Osteoblast (primary cell): Measurements from ENCODE around the gene C19orf44. TPM values are rescaled to one million over a fixed set of nuclear protein-coding genes. Genes with fewer than 3 reads are reported as not detected.

ENCODE experiments used
- DNase-seq: peaks from one replicate; pipeline ENCODE4 v3.0.0; 2011; ENCODE audit warnings: low spot score, mixed read lengths; ENCODE audit not compliant: insufficient read length; ENCODE audit errors: missing footprints
- H2AFZ ChIP-seq: 2 replicates; pipeline ENCODE4 v1.6.0; 2011; ENCODE audit warnings: mild to moderate bottlenecking, low read length
- H3K27ac ChIP-seq: 2 replicates; pipeline ENCODE4 v1.5.1; 2011; ENCODE audit warnings: mild to moderate bottlenecking, low read depth, low read length, moderate library complexity
- H3K27me3 ChIP-seq: 2 replicates; pipeline ENCODE4 v1.6.0; 2012; ENCODE audit warnings: mild to moderate bottlenecking, control low read depth, inconsistent platforms, low read length, moderate library complexity; ENCODE audit not compliant: insufficient read depth
- H3K36me3 ChIP-seq: 2 replicates; pipeline ENCODE4 v1.5.1; 2011; ENCODE audit warnings: mild to moderate bottlenecking, low read length, control low read depth, moderate library complexity; ENCODE audit not compliant: insufficient read depth
- H3K4me1 ChIP-seq: 2 replicates; pipeline ENCODE4 v1.5.1; 2011; ENCODE audit warnings: mild to moderate bottlenecking, low read length, control low read depth, moderate library complexity; ENCODE audit not compliant: insufficient read depth
- H3K4me2 ChIP-seq: 2 replicates; pipeline ENCODE4 v1.6.0; 2011; ENCODE audit warnings: mild to moderate bottlenecking, low read length; ENCODE audit not compliant: insufficient read depth
- H3K4me3 ChIP-seq: fragments of 200-600 bp; sonication (generic); 3 replicates; pipeline ENCODE4 v1.5.1; 2012; ENCODE audit warnings: mild to moderate bottlenecking, low read length, inconsistent platforms; ENCODE audit not compliant: insufficient read depth
- H3K79me2 ChIP-seq: 2 replicates; pipeline ENCODE4 v1.6.0; 2012; ENCODE audit warnings: mild to moderate bottlenecking, low read length, control low read depth, inconsistent platforms; ENCODE audit not compliant: insufficient read depth
- H3K9me3 ChIP-seq: 2 replicates; pipeline ENCODE4 v1.5.1; 2011; ENCODE audit warnings: low read depth, low read length, control low read depth
- H4K20me1 ChIP-seq: 2 replicates; pipeline ENCODE4 v1.6.0; 2012; ENCODE audit warnings: mild to moderate bottlenecking, low read length, control low read depth; ENCODE audit not compliant: insufficient read depth
- small RNA-seq: library from RNA; depleted of rRNA; stranded (forward); fragments of <200 nt; gene quantifications from one replicate; pipeline ENCODE3, GENCODE V24; 2012
- total RNA-seq: library from RNA; depleted of rRNA; stranded (reverse); fragments of >200 nt; gene quantifications from 2 replicates; pipeline ENCODE4 v1.2.3, GENCODE V29; 2012
- TF ChIP-seq, protein P1 (sequence below): IDR thresholded peaks from 2 replicates; pipeline ENCODE4 v1.5.1; 2011; ENCODE audit warnings: mild to moderate bottlenecking, low read depth, low read length, moderate library complexity; ENCODE audit errors: extremely low read depth

Gene C19orf44
- total RNA-seq, 1 donor, result 7.2 TPM

GRCh38 chr19:16566161-16566560 is 70.0 kb downstream of the C19orf44 start:
- no peak for DNase-seq
- no peak overlapping the region for H3K27ac ChIP-seq
- peaks cover 49% of the 10 kb centered on the region for H3K79me2 ChIP-seq
- TF ChIP-seq, protein P1, sequence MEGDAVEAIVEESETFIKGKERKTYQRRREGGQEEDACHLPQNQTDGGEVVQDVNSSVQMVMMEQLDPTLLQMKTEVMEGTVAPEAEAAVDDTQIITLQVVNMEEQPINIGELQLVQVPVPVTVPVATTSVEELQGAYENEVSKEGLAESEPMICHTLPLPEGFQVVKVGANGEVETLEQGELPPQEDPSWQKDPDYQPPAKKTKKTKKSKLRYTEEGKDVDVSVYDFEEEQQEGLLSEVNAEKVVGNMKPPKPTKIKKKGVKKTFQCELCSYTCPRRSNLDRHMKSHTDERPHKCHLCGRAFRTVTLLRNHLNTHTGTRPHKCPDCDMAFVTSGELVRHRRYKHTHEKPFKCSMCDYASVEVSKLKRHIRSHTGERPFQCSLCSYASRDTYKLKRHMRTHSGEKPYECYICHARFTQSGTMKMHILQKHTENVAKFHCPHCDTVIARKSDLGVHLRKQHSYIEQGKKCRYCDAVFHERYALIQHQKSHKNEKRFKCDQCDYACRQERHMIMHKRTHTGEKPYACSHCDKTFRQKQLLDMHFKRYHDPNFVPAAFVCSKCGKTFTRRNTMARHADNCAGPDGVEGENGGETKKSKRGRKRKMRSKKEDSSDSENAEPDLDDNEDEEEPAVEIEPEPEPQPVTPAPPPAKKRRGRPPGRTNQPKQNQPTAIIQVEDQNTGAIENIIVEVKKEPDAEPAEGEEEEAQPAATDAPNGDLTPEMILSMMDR, result no peak
- H2AFZ ChIP-seq, result no peak overlapping the region
- H3K4me1 ChIP-seq, result peaks cover 12% of the 10 kb centered on the region
- no peaks in the 10 kb centered on the region for H3K27me3 ChIP-seq
- no peak overlapping the region for H3K4me3 ChIP-seq
- no peaks in the 10 kb centered on the region for H3K9me3 ChIP-seq
- H4K20me1 ChIP-seq, result peaks cover 18% of the 10 kb centered on the region
- no peak overlapping the region for H3K4me2 ChIP-seq
- peaks cover 67% of the 10 kb centered on the region for H3K36me3 ChIP-seq

DNA sequence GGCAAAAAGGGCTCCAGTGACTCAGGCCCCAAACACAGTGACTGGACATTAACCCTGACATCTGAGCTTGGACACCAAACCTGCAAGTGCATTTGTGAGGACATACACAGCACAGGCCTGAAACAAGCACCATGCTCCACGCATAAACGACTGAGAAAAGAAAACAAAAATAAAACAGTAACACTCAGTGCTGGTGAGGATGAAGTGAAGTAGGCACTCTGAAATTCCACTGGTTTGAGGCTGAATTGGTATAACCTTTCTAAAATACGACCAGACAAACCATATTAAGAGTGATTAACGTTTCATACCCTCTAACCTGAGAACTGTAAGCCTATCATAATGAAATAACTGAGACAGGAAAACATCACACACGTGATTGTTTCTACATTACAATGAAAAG is 70.5 kb downstream of the C19orf44 start:
- Histone ChIP-seq H3K4me1 (peaks cover 17% of the 10 kb centered on the region), H3K27me3 (no peaks in the 10 kb centered on the region), H2AFZ (no peak overlapping the region), H3K36me3 (peaks cover 62% of the 10 kb centered on the region), H3K79me2 (peaks cover 54% of the 10 kb centered on the region), H3K9me3 (no peaks in the 10 kb centered on the region), H3K4me2 (no peak overlapping the region), H4K20me1 (peaks cover 20% of the 10 kb centered on the region), H3K27ac (no peak overlapping the region), H3K4me3 (no peak overlapping the region)
- no peak for DNase-seq
- TF ChIP-seq, protein P1, result no peak

DNA sequence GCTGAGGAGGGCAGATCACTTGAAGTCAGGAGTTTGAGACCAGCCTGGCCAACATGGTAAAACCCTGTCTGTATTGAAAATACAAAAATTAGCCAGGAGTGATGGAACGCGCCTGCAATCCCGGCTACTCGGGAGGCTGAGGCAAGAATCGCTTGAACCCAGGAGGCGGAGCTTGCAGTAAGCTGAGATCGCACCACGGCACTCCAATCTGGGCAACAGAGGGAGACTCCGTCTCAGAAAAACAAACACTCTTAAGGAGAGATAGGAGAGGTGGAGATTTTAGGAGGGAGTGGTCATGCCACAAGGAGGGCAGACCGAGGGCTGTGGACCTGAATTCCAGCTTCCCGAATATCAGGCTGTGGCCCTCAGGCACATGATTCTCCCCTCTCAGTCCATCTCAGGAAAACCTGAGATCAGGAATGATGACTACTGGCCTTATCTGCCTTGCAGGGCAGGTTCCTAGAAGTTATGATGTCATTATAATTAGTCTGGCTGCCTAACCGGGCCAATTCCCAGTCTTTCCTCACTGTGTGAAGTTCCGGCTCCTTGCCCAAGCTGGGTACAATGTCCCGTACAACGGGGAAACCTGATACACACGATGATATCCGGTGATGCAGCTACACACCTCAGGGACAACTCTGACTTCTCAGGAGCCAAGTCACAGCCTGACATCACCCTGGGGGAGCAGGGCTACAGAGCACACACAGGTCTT is 73.6 kb downstream of the C19orf44 start:
- peaks cover 39% of the 10 kb centered on the region for H4K20me1 ChIP-seq

More for the DNA sequence above, 73.6 kb downstream of the C19orf44 start:
- Histone ChIP-seq H3K27me3 (no peaks in the 10 kb centered on the region), H3K4me2 (no peak overlapping the region), H3K36me3 (peaks cover 35% of the 10 kb centered on the region), H3K27ac (peak overlapping the region; percentile 82), H3K4me3 (no peak overlapping the region), H3K4me1 (peaks cover 26% of the 10 kb centered on the region), H3K79me2 (peaks cover 79% of the 10 kb centered on the region), H3K9me3 (no peaks in the 10 kb centered on the region), H2AFZ (no peak overlapping the region)
- TF ChIP-seq, protein P1, result no peak
- DNase-seq, result no peak

Small RNAs within 50 kb of the gene (small RNA-seq; reads per million reads assigned to genes)
- gene RN7SL146P, result not detected

Other genes starting within 250 kb of the C19orf44 start
- gene KLF2, start 171.6 kb upstream of the C19orf44 start, total RNA-seq, result 11.2 and 16.6 TPM in 2 replicates
- gene EPS15L1, start 24.4 kb upstream of the C19orf44 start, total RNA-seq, result 13.8 and 15.2 TPM in 2 replicates
- not detected in 2 replicates for gene CALR3, start 227 bp upstream of the C19orf44 start, total RNA-seq
- gene CHERP, start 46.0 kb downstream of the C19orf44 start, total RNA-seq, result 5.8 and 6.5 TPM in 2 replicates
- gene SLC35E1, start 76.0 kb downstream of the C19orf44 start, total RNA-seq, result 38.0 and 41.5 TPM in 2 replicates
- 5.8 and 6.5 TPM in 2 replicates for gene MED26, start 131.8 kb downstream of the C19orf44 start, total RNA-seq
- 57.8 and 60.1 TPM in 2 replicates for gene SMIM7, start 163.8 kb downstream of the C19orf44 start, total RNA-seq
- gene TMEM38A, start 164.7 kb downstream of the C19orf44 start, total RNA-seq, result 2.4 and 2.5 TPM in 2 replicates
- gene NWD1, start 223.5 kb downstream of the C19orf44 start, total RNA-seq, result not detected in 2 replicates